ENCODE results near the gene TRIM39.
A peak's percentile ranks its signal among the peaks of the same experiment; 100 is the strongest.
"Not testable (repeated sequence)": the region's sequence is repeated elsewhere in the genome, so short reads cannot be mapped to it uniquely, and the experiment has no call there.

TRIM39 gene

DNA sequence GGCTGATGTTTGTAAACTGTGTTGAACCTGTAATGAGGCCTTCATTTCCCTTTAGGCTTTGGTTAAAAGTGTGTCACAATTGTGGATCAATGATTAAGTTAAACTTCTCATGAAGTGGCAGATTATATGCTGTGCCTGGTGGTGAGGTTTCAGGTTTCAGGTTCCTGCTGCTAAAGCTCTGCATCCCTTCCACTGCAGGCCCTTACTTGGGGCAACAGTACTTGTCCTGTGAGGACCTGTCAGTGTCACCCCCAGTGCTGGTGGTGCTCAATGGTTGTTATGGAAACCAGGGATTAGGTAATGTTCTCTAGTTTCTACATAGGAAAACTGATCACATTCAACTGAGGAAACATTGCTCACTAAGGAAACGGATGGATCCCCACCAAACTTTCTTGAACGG, 36.7 kb downstream of the TRIM39 start:
- Histone ChIP-seq H3K4me3 (replicated peaks; ENCODE audit: insufficient read depth, low read length) (no peak overlapping the region), H3K27ac (replicated peaks) (no peak overlapping the region), H3K27me3 (ENCODE audit: insufficient read depth, poor library complexity, severe bottlenecking) (peaks cover 32% of the 10 kb centered on the region)
- DNase-seq (ENCODE audit: low read depth in 1 of 2, low spot score in 1 of 2), result no peak
- TF ChIP-seq REST (IDR thresholded peaks at IDR 0.05; ENCODE audit: insufficient replicate concordance, low read depth), result no peak

DNA sequence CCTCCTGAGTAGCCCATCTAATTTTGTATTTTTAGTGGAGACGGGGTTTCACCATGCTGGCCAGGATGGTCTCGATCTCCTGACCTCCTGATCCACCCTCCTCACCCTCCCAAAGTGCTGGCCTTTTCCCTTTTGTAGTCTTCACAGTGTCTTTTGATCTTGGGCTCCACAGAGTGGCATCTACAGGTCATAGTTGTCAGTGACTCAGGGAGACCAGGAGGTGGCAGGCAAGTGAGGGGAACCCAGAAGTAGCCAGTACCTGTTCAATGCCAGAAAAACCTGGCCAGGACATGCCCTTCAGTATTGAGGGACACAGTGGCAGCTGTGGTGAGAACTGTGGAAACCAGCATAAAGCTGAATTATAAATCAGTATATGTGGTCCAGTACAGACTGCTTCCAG, 37.9 kb downstream of the TRIM39 start:
- no peak overlapping the region for H3K27ac ChIP-seq (replicated peaks)
- no peak for DNase-seq (ENCODE audit: low read depth in 1 of 2, low spot score in 1 of 2)
- no peak for TF ChIP-seq GABPA (IDR thresholded peaks at IDR 0.05; ENCODE audit: low read depth)
- TF ChIP-seq CTCF (IDR thresholded peaks at IDR 0.05; ENCODE audit: insufficient read depth, low read length), result no peak
- no peak for TF ChIP-seq REST (IDR thresholded peaks at IDR 0.05; ENCODE audit: insufficient replicate concordance, low read depth)
- no peak for TF ChIP-seq POLR2AphosphoS5 (IDR thresholded peaks at IDR 0.05; ENCODE audit: low read depth)
- TF ChIP-seq SPI1 (IDR thresholded peaks at IDR 0.05; ENCODE audit: borderline replicate concordance, low read depth), result no peak
- H3K27me3 ChIP-seq (ENCODE audit: insufficient read depth, poor library complexity, severe bottlenecking), result peaks cover 32% of the 10 kb centered on the region
- no peak overlapping the region for H3K4me3 ChIP-seq (replicated peaks; ENCODE audit: insufficient read depth, low read length)

DNA sequence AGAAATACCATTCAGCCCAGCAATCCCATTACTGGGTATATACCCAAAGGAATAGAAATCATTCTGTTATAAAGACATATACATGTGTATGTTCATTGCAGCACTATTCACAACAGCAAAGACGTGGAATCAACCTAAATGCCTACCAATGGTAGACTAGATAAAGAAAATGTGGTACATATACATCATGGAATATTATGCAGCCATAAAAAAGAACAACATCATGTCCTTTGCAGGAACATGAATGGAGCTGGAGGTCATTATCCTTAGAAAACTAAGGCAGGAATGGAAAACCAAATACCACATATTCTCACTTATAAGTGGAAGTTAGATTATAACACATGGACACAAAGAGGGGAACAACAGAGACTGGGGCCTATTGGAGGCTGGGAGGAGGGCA, 42.6 kb downstream of the TRIM39 start:
- DNase-seq (ENCODE audit: low read depth in 1 of 2, low spot score in 1 of 2); H3K4me3 ChIP-seq (replicated peaks; ENCODE audit: insufficient read depth, low read length); H3K27ac ChIP-seq (replicated peaks): not testable (repeated sequence)
- peaks cover 11% of the 10 kb centered on the region for H3K27me3 ChIP-seq (ENCODE audit: insufficient read depth, poor library complexity, severe bottlenecking)

GRCh38 chr6:30378290-30378937, 51.7 kb downstream of the TRIM39 start:
- Histone ChIP-seq H3K27me3 (ENCODE audit: insufficient read depth, poor library complexity, severe bottlenecking) (peaks cover 3% of the 10 kb centered on the region), H3K27ac (replicated peaks) (no peak overlapping the region), H3K4me3 (replicated peaks; ENCODE audit: insufficient read depth, low read length) (no peak overlapping the region)
- no peak for DNase-seq (ENCODE audit: low read depth in 1 of 2, low spot score in 1 of 2)
- TF ChIP-seq CTCF (IDR thresholded peaks at IDR 0.05; ENCODE audit: insufficient read depth, low read length), result no peak
- no peak for TF ChIP-seq POLR2AphosphoS5 (IDR thresholded peaks at IDR 0.05; ENCODE audit: low read depth)
- TF ChIP-seq GABPA (IDR thresholded peaks at IDR 0.05; ENCODE audit: low read depth), result no peak
- no peak for TF ChIP-seq SPI1 (IDR thresholded peaks at IDR 0.05; ENCODE audit: borderline replicate concordance, low read depth)
- TF ChIP-seq REST (IDR thresholded peaks at IDR 0.05; ENCODE audit: insufficient replicate concordance, low read depth), result peak; percentile 94
